Natural killer cell (primary cell): ENCODE measurements around the gene EPHA7. TPM values are rescaled to one million over a fixed set of nuclear protein-coding genes. Genes with fewer than 3 reads are reported as not detected.

Experiments
- ATAC-seq, 3 donors: fragments of 150-1000 bp in 2 of 3; fragments of 200-7000 bp in 1 of 3; cut with Tn5 transposase; 1 replicate in 1 of 3; 2 replicates in 2 of 3; pipeline ENCODE4 v1.10.0; 2021; ENCODE audit warnings: mild to moderate bottlenecking in 2 of 3, moderate library complexity in 2 of 3
- DNase-seq, 2 donors: peaks; one replicate each; pipeline versions ENCODE4 v3.0.0 to v3.0.0-alpha.2; 2013 to 2021; ENCODE audit warnings: mixed read lengths in 1 of 2
- H3K27ac ChIP-seq: one replicate; pipeline ENCODE4 v1.5.1; 2013; ENCODE audit warnings: mild to moderate bottlenecking, low read length
- H3K27me3 ChIP-seq: one replicate; pipeline ENCODE4 v1.6.1; 2013; ENCODE audit warnings: low read length; ENCODE audit not compliant: control insufficient read depth, insufficient read depth
- H3K36me3 ChIP-seq: one replicate; pipeline ENCODE4 v1.6.1; 2013; ENCODE audit warnings: low read length; ENCODE audit not compliant: control insufficient read depth, insufficient read depth
- H3K4me1 ChIP-seq: one replicate; pipeline ENCODE4 v1.6.1; 2013; ENCODE audit warnings: low read length; ENCODE audit not compliant: control insufficient read depth, insufficient read depth
- H3K4me3 ChIP-seq: one replicate; pipeline ENCODE4 v1.5.1; 2013; ENCODE audit warnings: low read length
- H3K9me3 ChIP-seq: one replicate; pipeline ENCODE4 v1.6.1; 2013; ENCODE audit warnings: low read length; ENCODE audit not compliant: control insufficient read depth, insufficient read depth
- H3K27ac Mint-ChIP-seq, 2 donors: one replicate each; pipeline ENCODE4 v1.8.0; 2022; ENCODE audit warnings: mild to moderate bottlenecking in 2 of 2, mixed read lengths in 2 of 2, moderate library complexity in 1 of 2
- H3K27me3 Mint-ChIP-seq, 2 donors: one replicate each; pipeline ENCODE4 v1.8.0; 2022; ENCODE audit warnings: low read depth in 2 of 2, mixed read lengths in 2 of 2
- H3K36me3 Mint-ChIP-seq: one replicate; pipeline ENCODE4 v1.8.0; 2022; ENCODE audit warnings: mixed read lengths
- H3K4me1 Mint-ChIP-seq, 2 donors: one replicate each; pipeline ENCODE4 v1.8.0; 2022; ENCODE audit warnings: mixed read lengths in 2 of 2
- H3K4me3 Mint-ChIP-seq: one replicate; pipeline ENCODE4 v1.8.0; 2022; ENCODE audit warnings: mild to moderate bottlenecking, moderate library complexity, mixed read lengths
- H3K9me3 Mint-ChIP-seq, 2 donors: one replicate each; pipeline ENCODE4 v1.8.0; 2022; ENCODE audit warnings: mixed read lengths in 2 of 2
- WGBS: methylation state at CpG from one replicate; pipeline ENCODE4 v1.1.7; 2013; ENCODE audit warnings: missing lambda C conversion rate; ENCODE audit not compliant: insufficient coverage; 5-methylcytosine and 5-hydroxymethylcytosine counted together
- intact Hi-C: fragments of 100-400 bp; cut with micrococcal nuclease; formaldehyde crosslinking; loops from one replicate; pipeline ENCODE4 v1.14.2; 2022
- total RNA-seq, 4 donors: library from RNA; stranded (reverse); fragments of 120-200 nt in 1 of 4; gene quantifications; one replicate each; pipeline versions ENCODE4 v1.2.3 to v1.2.4, GENCODE V29; 2013 to 2022
- TF ChIP-seq, protein P1 (sequence below): fragments of 200-600 bp; IDR thresholded peaks from one replicate; pipeline ENCODE4 v1.8.0; 2022; ENCODE audit warnings: antibody characterized with exemption

The EPHA7 gene
- total RNA-seq, 3 donors from 2014 or later (not counting 1 experiment from before 2014, with no cell fraction given) = not detected

DNA sequence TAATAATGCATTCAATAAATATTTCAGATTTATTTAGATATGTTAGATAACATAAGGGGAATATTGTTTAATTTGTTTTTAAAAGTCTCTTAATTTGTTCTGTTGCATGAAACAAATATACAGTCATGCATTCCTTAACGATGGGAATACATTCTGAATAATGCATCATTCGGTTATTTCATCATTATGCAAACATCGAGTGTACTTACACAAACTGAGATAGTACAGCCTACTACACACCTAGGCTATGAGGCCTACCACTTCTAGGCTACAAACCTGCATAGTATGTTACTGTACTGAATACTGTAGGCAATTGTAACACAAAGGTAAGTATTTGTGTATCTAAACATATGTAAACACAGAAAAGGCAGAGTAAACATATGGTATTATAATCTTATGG is 118.7 kb downstream of the EPHA7 start:
- Mint-ChIP-seq H3K4me1 (no peaks in the 10 kb centered on the region), H3K36me3 (no peaks in the 10 kb centered on the region), H3K27me3 (no peaks in the 10 kb centered on the region), H3K4me3 (no peak overlapping the region), H3K9me3 (peaks cover 16 to 18% of the 10 kb centered on the region in 2 donors), H3K27ac (no peak overlapping the region)
- no peaks in the 10 kb centered on the region for H3K9me3 ChIP-seq
- no peak overlapping the region for H3K4me3 ChIP-seq
- DNase-seq = no peak
- intact Hi-C loops = no loop called here
- H3K27ac ChIP-seq = no peak overlapping the region
- 100% methylated on average over 1 of the region's 3 CpGs for WGBS
- H3K36me3 ChIP-seq = no peaks in the 10 kb centered on the region
- no peak for ATAC-seq
- no peaks in the 10 kb centered on the region for H3K4me1 ChIP-seq
- TF ChIP-seq, protein P1, sequence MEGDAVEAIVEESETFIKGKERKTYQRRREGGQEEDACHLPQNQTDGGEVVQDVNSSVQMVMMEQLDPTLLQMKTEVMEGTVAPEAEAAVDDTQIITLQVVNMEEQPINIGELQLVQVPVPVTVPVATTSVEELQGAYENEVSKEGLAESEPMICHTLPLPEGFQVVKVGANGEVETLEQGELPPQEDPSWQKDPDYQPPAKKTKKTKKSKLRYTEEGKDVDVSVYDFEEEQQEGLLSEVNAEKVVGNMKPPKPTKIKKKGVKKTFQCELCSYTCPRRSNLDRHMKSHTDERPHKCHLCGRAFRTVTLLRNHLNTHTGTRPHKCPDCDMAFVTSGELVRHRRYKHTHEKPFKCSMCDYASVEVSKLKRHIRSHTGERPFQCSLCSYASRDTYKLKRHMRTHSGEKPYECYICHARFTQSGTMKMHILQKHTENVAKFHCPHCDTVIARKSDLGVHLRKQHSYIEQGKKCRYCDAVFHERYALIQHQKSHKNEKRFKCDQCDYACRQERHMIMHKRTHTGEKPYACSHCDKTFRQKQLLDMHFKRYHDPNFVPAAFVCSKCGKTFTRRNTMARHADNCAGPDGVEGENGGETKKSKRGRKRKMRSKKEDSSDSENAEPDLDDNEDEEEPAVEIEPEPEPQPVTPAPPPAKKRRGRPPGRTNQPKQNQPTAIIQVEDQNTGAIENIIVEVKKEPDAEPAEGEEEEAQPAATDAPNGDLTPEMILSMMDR = no peak
- no peaks in the 10 kb centered on the region for H3K27me3 ChIP-seq

- no peaks in the 10 kb centered on the region for H3K4me1 Mint-ChIP-seq
These were observed 119.7 kb downstream of the EPHA7 start for GRCh38 chr6:93299622-93300021.

DNA sequence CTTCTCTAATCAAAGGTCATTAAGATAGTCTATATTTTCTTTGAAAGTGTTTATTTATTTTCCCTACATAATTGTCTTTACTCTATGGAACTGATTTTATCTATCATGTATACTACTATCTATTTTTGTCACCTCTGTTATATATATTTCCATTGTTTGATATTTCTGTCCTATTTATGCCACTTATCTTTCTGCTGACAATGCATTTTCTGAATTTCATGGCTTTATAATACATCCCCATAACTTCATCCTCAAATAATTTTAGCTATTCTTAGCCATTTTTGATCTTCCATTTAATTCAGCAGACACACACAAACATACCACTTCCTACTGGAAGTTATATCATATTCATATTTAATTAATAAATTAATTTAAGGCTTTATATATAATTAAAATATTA is 123.7 kb downstream of the EPHA7 start:
- ATAC-seq = no peak

More at GRCh38 chr6:93299622-93300021, 119.7 kb downstream of the EPHA7 start:
- no peaks in the 10 kb centered on the region for H3K27me3 Mint-ChIP-seq
- H3K4me3 Mint-ChIP-seq = no peak overlapping the region
- Histone ChIP-seq H3K9me3 (no peaks in the 10 kb centered on the region), H3K4me1 (no peaks in the 10 kb centered on the region), H3K27ac (no peak overlapping the region), H3K27me3 (no peaks in the 10 kb centered on the region), H3K4me3 (no peak overlapping the region), H3K36me3 (no peaks in the 10 kb centered on the region)
- H3K9me3 Mint-ChIP-seq = peaks cover 18 to 19% of the 10 kb centered on the region in 2 donors
- WGBS = 57% methylated on average over 3 of the region's 3 CpGs
- ATAC-seq = no peak
- TF ChIP-seq, protein P1 = no peak
- H3K27ac Mint-ChIP-seq = no peak overlapping the region
- H3K36me3 Mint-ChIP-seq = no peaks in the 10 kb centered on the region
- intact Hi-C loops = no loop called here
- DNase-seq = no peak

GRCh38 chr6:93294879-93295278 is 124.5 kb downstream of the EPHA7 start:
- no peak overlapping the region for H3K4me3 ChIP-seq
- Mint-ChIP-seq H3K27ac (no peak overlapping the region), H3K4me1 (no peaks in the 10 kb centered on the region), H3K4me3 (no peak overlapping the region), H3K36me3 (no peaks in the 10 kb centered on the region), H3K27me3 (no peaks in the 10 kb centered on the region), H3K9me3 (peaks cover 9 to 14% of the 10 kb centered on the region in 2 donors)
- no peaks in the 10 kb centered on the region for H3K9me3 ChIP-seq
- TF ChIP-seq, protein P1 = no peak
- H3K27ac ChIP-seq = no peak overlapping the region
- DNase-seq (no peak), ATAC-seq (no peak)
- H3K36me3 ChIP-seq = no peaks in the 10 kb centered on the region
- intact Hi-C loops = no loop called here
- no peaks in the 10 kb centered on the region for H3K4me1 ChIP-seq
- no peaks in the 10 kb centered on the region for H3K27me3 ChIP-seq
- WGBS = 65% methylated on average over 1 of the region's 2 CpGs

More for the DNA sequence above, 123.7 kb downstream of the EPHA7 start:
- Mint-ChIP-seq H3K27ac (no peak overlapping the region), H3K36me3 (no peaks in the 10 kb centered on the region), H3K9me3 (peaks cover 9 to 14% of the 10 kb centered on the region in 2 donors), H3K4me1 (no peaks in the 10 kb centered on the region), H3K4me3 (no peak overlapping the region), H3K27me3 (no peaks in the 10 kb centered on the region)
- H3K4me3 ChIP-seq = no peak overlapping the region
- TF ChIP-seq, protein P1 = no peak
- H3K9me3 ChIP-seq = no peaks in the 10 kb centered on the region
- H3K36me3 ChIP-seq = no peaks in the 10 kb centered on the region
- intact Hi-C loops = no loop called here
- no peak for DNase-seq
- H3K27ac ChIP-seq = no peak overlapping the region
- H3K27me3 ChIP-seq = no peaks in the 10 kb centered on the region
- no peaks in the 10 kb centered on the region for H3K4me1 ChIP-seq
